PC-3 (cell line): ENCODE data around the gene SPANXN4.

Experiments
- CTCF ChIP-seq: fragments of 300-600 bp; sonication (generic); conservative IDR thresholded peaks from 2 replicates; pipeline ENCODE4 v1.5.1; 2017; ENCODE audit warnings: antibody characterized with exemption, low read depth, mild to moderate bottlenecking, low read length
- EZH2 ChIP-seq: fragments of 300-600 bp; sonication (generic); IDR thresholded peaks from one replicate; pipeline ENCODE4 v1.6.1; 2017; ENCODE audit warnings: antibody characterized with exemption, mild to moderate bottlenecking, low read length; ENCODE audit not compliant: unreplicated experiment

- TF ChIP-seq CTCF (no peak), EZH2 (no peak)
Observed at GRCh38 chrX:142998447-142999198, 27.1 kb upstream of the SPANXN4 start.
